ENCODE results near the gene GPR157. TPM values are rescaled to one million over a fixed set of nuclear protein-coding genes. Genes with fewer than 3 reads are reported as not detected.

The GPR157 gene
- total and polyA plus RNA-seq, 2 of the 13 experiments (the other 11 are each of a cell fraction or from before 2014, with no cell fraction given): 10.1 to 19.2 TPM

GRCh38 chr1:9100471-9101043, 28.3 kb downstream of the GPR157 start (continued):
- no peak for TF ChIP-seq NR0B2 (CRISPR knock-in tag; IDR thresholded peaks at IDR 0.05)
- TF ChIP-seq YEATS2 (CRISPR knock-in tag; IDR thresholded peaks at IDR 0.05; ENCODE audit: borderline replicate concordance): peak; percentile 14; the same call in 1 of the 2 replicates
- no peak for TF ChIP-seq NFE2L2 (IDR thresholded peaks at IDR 0.05; ENCODE audit: low read length)
- TF ChIP-seq IRF2 (CRISPR knock-in tag; IDR thresholded peaks at IDR 0.05): peak; percentile 50; the same call in 1 of the 2 replicates
- TF ChIP-seq SSRP1 (CRISPR knock-in tag; IDR thresholded peaks at IDR 0.05): no peak
- TF ChIP-seq, protein P1, sequence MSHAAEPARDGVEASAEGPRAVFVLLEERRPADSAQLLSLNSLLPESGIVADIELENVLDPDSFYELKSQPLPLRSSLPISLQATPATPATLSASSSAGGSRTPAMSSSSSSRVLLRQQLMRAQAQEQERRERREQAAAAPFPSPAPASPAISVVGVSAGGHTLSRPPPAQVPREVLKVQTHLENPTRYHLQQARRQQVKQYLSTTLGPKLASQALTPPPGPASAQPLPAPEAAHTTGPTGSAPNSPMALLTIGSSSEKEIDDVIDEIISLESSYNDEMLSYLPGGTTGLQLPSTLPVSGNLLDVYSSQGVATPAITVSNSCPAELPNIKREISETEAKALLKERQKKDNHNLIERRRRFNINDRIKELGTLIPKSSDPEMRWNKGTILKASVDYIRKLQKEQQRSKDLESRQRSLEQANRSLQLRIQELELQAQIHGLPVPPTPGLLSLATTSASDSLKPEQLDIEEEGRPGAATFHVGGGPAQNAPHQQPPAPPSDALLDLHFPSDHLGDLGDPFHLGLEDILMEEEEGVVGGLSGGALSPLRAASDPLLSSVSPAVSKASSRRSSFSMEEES (CRISPR knock-in tag; IDR thresholded peaks at IDR 0.05): 0 out of 2 replicates have a peak, but pooled peaks have one; percentile 8
- no peak for TF ChIP-seq MATR3 (CRISPR knock-in tag; IDR thresholded peaks at IDR 0.05)
- TF ChIP-seq SATB2 (CRISPR knock-in tag; IDR thresholded peaks at IDR 0.05): no peak
- no peak for TF ChIP-seq FOXK2 (IDR thresholded peaks at IDR 0.05)
- no peak for TF ChIP-seq GABPB1 (CRISPR knock-in tag; IDR thresholded peaks at IDR 0.05)
- TF ChIP-seq REXO4 (CRISPR knock-in tag; IDR thresholded peaks at IDR 0.05; ENCODE audit: borderline replicate concordance): no peak
- TF ChIP-seq, protein P2, sequence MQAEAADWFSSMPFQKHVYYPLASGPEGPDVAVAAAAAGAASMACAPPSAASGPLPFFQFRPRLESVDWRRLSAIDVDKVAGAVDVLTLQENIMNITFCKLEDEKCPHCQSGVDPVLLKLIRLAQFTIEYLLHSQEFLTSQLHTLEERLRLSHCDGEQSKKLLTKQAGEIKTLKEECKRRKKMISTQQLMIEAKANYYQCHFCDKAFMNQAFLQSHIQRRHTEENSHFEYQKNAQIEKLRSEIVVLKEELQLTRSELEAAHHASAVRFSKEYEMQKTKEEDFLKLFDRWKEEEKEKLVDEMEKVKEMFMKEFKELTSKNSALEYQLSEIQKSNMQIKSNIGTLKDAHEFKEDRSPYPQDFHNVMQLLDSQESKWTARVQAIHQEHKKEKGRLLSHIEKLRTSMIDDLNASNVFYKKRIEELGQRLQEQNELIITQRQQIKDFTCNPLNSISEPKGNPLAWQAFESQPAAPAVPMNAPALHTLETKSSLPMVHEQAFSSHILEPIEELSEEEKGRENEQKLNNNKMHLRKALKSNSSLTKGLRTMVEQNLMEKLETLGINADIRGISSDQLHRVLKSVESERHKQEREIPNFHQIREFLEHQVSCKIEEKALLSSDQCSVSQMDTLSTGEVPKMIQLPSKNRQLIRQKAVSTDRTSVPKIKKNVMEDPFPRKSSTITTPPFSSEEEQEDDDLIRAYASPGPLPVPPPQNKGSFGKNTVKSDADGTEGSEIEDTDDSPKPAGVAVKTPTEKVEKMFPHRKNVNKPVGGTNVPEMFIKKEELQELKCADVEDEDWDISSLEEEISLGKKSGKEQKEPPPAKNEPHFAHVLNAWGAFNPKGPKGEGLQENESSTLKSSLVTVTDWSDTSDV (CRISPR knock-in tag; IDR thresholded peaks at IDR 0.05): no peak
- TF ChIP-seq FOXO4 (CRISPR knock-in tag; conservative IDR thresholded peaks at IDR 0.05): no peak
- TF ChIP-seq NFRKB (IDR thresholded peaks at IDR 0.05): no peak
- no peak for TF ChIP-seq ZNF496 (CRISPR knock-in tag; IDR thresholded peaks at IDR 0.05; ENCODE audit: insufficient replicate concordance)
- no peak for TF ChIP-seq ARNT (IDR thresholded peaks at IDR 0.05)
- TF ChIP-seq ZNF333 (CRISPR knock-in tag; IDR thresholded peaks at IDR 0.05; ENCODE audit: borderline replicate concordance): 0 out of 2 replicates have a peak, but pooled peaks have one; percentile 4
- 0 out of 2 replicates have a peak, but pooled peaks have one; percentile 34 for TF ChIP-seq AKAP8 (CRISPR knock-in tag; IDR thresholded peaks at IDR 0.05)
- TF ChIP-seq MEIS1 (CRISPR knock-in tag; IDR thresholded peaks at IDR 0.05; ENCODE audit: borderline replicate concordance): no peak
- no peak for TF ChIP-seq ZNF547 (CRISPR knock-in tag; IDR thresholded peaks at IDR 0.05)
- TF ChIP-seq ZNF543 (CRISPR knock-in tag; IDR thresholded peaks at IDR 0.05): no peak
- no peak for TF ChIP-seq NCOA5 (CRISPR knock-in tag; IDR thresholded peaks at IDR 0.05)
- TF ChIP-seq ZNF724P (CRISPR knock-in tag; IDR thresholded peaks at IDR 0.05; ENCODE audit: borderline replicate concordance): no peak
- no peak for TF ChIP-seq ZNF513 (CRISPR knock-in tag; conservative IDR thresholded peaks at IDR 0.05)
- no peak for TF ChIP-seq YEATS4 (CRISPR knock-in tag; IDR thresholded peaks at IDR 0.05; ENCODE audit: borderline replicate concordance)

All from HepG2 (cell line).